Measurements from ENCODE around the gene CUBN. TPM values are rescaled to one million over a fixed set of nuclear protein-coding genes. Genes with fewer than 3 reads are reported as not detected.

Gene CUBN
- total and polyA plus RNA-seq, 9 of the 15 experiments (the other 6 are each of a cell fraction or from before 2014, with no cell fraction given): 0.04 to 0.33 (median 0.09) TPM

- TF ChIP-seq ATF4 (CRISPR knock-in tag; IDR thresholded peaks at IDR 0.05) (no peak), JUN (IDR thresholded peaks at IDR 0.05; ENCODE audit: borderline replicate concordance, low read depth, low read length) (no peak; the same call in 1 of the 2 replicates), JUN (CRISPR knock-in tag; IDR thresholded peaks at IDR 0.05; ENCODE audit: borderline replicate concordance) (no peak), U2AF1 (optimal IDR thresholded peaks at IDR 0.05; ENCODE audit: low read depth, low read length) (no peak), MCM2 (IDR thresholded peaks at IDR 0.05; ENCODE audit: low read depth) (no peak), CREBBP (IDR thresholded peaks at IDR 0.05; ENCODE audit: low read depth, low read length) (no peak), EP400 (IDR thresholded peaks at IDR 0.05) (no peak; the same call in 1 of the 2 replicates), ZNF347 (CRISPR knock-in tag; IDR thresholded peaks at IDR 0.05; ENCODE audit: low read depth) (no peak), ZNF511 (CRISPR knock-in tag; IDR thresholded peaks at IDR 0.05) (no peak), ZBTB17 (CRISPR knock-in tag; IDR thresholded peaks at IDR 0.05) (no peak), MCM3 (IDR thresholded peaks at IDR 0.05) (no peak), EWSR1 (IDR thresholded peaks at IDR 0.05; ENCODE audit: borderline replicate concordance, low read depth, partially characterized antibody) (no peak), ZNF354B (CRISPR knock-in tag; IDR thresholded peaks at IDR 0.05) (no peak), ZNF280B (CRISPR knock-in tag; IDR thresholded peaks at IDR 0.05) (no peak)
- TF ChIP-seq, protein P1, sequence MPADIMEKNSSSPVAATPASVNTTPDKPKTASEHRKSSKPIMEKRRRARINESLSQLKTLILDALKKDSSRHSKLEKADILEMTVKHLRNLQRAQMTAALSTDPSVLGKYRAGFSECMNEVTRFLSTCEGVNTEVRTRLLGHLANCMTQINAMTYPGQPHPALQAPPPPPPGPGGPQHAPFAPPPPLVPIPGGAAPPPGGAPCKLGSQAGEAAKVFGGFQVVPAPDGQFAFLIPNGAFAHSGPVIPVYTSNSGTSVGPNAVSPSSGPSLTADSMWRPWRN (IDR thresholded peaks at IDR 0.05; ENCODE audit: low read depth): peak; percentile 86
- TF ChIP-seq, protein P2, sequence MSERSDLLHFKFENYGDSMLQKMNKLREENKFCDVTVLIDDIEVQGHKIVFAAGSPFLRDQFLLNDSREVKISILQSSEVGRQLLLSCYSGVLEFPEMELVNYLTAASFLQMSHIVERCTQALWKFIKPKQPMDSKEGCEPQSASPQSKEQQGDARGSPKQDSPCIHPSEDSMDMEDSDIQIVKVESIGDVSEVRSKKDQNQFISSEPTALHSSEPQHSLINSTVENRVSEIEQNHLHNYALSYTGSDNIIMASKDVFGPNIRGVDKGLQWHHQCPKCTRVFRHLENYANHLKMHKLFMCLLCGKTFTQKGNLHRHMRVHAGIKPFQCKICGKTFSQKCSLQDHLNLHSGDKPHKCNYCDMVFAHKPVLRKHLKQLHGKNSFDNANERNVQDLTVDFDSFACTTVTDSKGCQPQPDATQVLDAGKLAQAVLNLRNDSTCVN (CRISPR knock-in tag; IDR thresholded peaks at IDR 0.05): no peak
- TF ChIP-seq, protein P3, sequence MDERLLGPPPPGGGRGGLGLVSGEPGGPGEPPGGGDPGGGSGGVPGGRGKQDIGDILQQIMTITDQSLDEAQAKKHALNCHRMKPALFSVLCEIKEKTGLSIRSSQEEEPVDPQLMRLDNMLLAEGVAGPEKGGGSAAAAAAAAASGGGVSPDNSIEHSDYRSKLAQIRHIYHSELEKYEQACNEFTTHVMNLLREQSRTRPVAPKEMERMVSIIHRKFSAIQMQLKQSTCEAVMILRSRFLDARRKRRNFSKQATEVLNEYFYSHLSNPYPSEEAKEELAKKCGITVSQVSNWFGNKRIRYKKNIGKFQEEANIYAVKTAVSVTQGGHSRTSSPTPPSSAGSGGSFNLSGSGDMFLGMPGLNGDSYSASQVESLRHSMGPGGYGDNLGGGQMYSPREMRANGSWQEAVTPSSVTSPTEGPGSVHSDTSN (CRISPR knock-in tag; IDR thresholded peaks at IDR 0.05; ENCODE audit: low read depth): peak; percentile 28; the same call in 1 of the 2 replicates
- TF ChIP-seq, protein P3 (tag; conservative IDR thresholded peaks at IDR 0.05; ENCODE audit: low read depth): peak; percentile 95
- TF ChIP-seq, protein P4, sequence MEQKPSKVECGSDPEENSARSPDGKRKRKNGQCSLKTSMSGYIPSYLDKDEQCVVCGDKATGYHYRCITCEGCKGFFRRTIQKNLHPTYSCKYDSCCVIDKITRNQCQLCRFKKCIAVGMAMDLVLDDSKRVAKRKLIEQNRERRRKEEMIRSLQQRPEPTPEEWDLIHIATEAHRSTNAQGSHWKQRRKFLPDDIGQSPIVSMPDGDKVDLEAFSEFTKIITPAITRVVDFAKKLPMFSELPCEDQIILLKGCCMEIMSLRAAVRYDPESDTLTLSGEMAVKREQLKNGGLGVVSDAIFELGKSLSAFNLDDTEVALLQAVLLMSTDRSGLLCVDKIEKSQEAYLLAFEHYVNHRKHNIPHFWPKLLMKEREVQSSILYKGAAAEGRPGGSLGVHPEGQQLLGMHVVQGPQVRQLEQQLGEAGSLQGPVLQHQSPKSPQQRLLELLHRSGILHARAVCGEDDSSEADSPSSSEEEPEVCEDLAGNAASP (IDR thresholded peaks at IDR 0.05): no peak
Measured at GRCh38 chr10:17003151-17003550, 126.5 kb downstream of the CUBN start (continued).

Measured in K562 (cell line).